SK-N-SH treated with all-trans-retinoic acid at 6 μM for 48 hours (cell line): ENCODE data around the gene AMFR.

Experiments
- ATAC-seq: fragments of 200-7000 bp; cut with Tn5 transposase; 3 replicates; pipeline ENCODE4 v1.9.1; 2020; ENCODE audit warnings: mild to moderate bottlenecking, moderate library complexity
- BACH2 ChIP-seq: fragments of 250-450 bp; sonication (Bioruptor Pico); IDR thresholded peaks from 2 replicates; pipeline ENCODE4 v1.9.0; 2021; ENCODE audit warnings: mild to moderate bottlenecking, borderline replicate concordance
- CREB5 ChIP-seq: fragments of 250-450 bp; sonication (Bioruptor Pico); IDR thresholded peaks from 2 replicates; pipeline ENCODE4 v1.5.1; 2020; ENCODE audit warnings: low read depth, mild to moderate bottlenecking, moderate library complexity
- CSDC2 ChIP-seq: fragments of 250-450 bp; sonication (Bioruptor Pico); IDR thresholded peaks from 2 replicates; pipeline ENCODE4 v1.5.0; 2020; ENCODE audit warnings: mild to moderate bottlenecking, moderate library complexity
- CSRNP3 ChIP-seq: fragments of 250-450 bp; sonication (Bioruptor Pico); IDR thresholded peaks from 2 replicates; pipeline ENCODE4 v1.5.1; 2021; ENCODE audit warnings: mild to moderate bottlenecking, moderate library complexity
- ESRRG ChIP-seq: fragments of 250-450 bp; sonication (Bioruptor Pico); IDR thresholded peaks from 2 replicates; pipeline ENCODE4 v1.6.1; 2021; ENCODE audit warnings: mild to moderate bottlenecking
- GLIS3 ChIP-seq: fragments of 250-450 bp; sonication (Bioruptor Pico); IDR thresholded peaks from 2 replicates; pipeline ENCODE4 v1.5.0; 2020; ENCODE audit warnings: mild to moderate bottlenecking, moderate library complexity
- ISL1 ChIP-seq: fragments of 250-450 bp; sonication (Bioruptor Pico); IDR thresholded peaks from 2 replicates; pipeline ENCODE4 v2.1.2; 2022; ENCODE audit warnings: mild to moderate bottlenecking, moderate library complexity
- OSR1 ChIP-seq: fragments of 250-450 bp; sonication (Bioruptor Pico); IDR thresholded peaks from 2 replicates; pipeline ENCODE4 v1.8.0; 2022; ENCODE audit warnings: moderate library complexity, mild to moderate bottlenecking, inconsistent platforms
- PATZ1 ChIP-seq: fragments of 250-450 bp; sonication (Bioruptor Pico); IDR thresholded peaks from 2 replicates; pipeline ENCODE4 v1.8.0; 2020; ENCODE audit warnings: mild to moderate bottlenecking, moderate library complexity, borderline replicate concordance
- POU6F1 ChIP-seq: fragments of 250-450 bp; sonication (Bioruptor Pico); IDR thresholded peaks from 2 replicates; pipeline ENCODE4 v1.8.0; 2021; ENCODE audit warnings: low read depth, mild to moderate bottlenecking, moderate library complexity, borderline replicate concordance
- PPARA ChIP-seq: fragments of 250-450 bp; sonication (Bioruptor Pico); IDR thresholded peaks from 2 replicates; pipeline ENCODE4 v1.5.0; 2020; ENCODE audit warnings: mild to moderate bottlenecking, borderline replicate concordance
- RARB ChIP-seq: fragments of 250-450 bp; sonication (Bioruptor Pico); IDR thresholded peaks from 2 replicates; pipeline ENCODE4 v1.8.0; 2021; ENCODE audit warnings: mild to moderate bottlenecking, moderate library complexity
- SNAI2 ChIP-seq: fragments of 250-450 bp; sonication (Bioruptor Pico); IDR thresholded peaks from 2 replicates; pipeline ENCODE4 v1.5.0; 2020; ENCODE audit warnings: mild to moderate bottlenecking, moderate library complexity
- TCF4 ChIP-seq: fragments of 250-450 bp; sonication (Bioruptor Pico); IDR thresholded peaks from 2 replicates; pipeline ENCODE4 v1.8.0; 2021; ENCODE audit warnings: mild to moderate bottlenecking, moderate library complexity, borderline replicate concordance
- TOX ChIP-seq: fragments of 250-450 bp; sonication (Bioruptor Pico); IDR thresholded peaks from 2 replicates; pipeline ENCODE4 v1.8.0; 2021; ENCODE audit warnings: mild to moderate bottlenecking, moderate library complexity, borderline replicate concordance
- ZC3H10 ChIP-seq: fragments of 250-450 bp; sonication (Bioruptor Pico); IDR thresholded peaks from 2 replicates; pipeline ENCODE4 v1.5.1; 2021; ENCODE audit warnings: mild to moderate bottlenecking, moderate library complexity
- ZFP3 ChIP-seq: fragments of 250-450 bp; sonication (Bioruptor Pico); IDR thresholded peaks from 2 replicates; pipeline ENCODE4 v1.5.0; 2020; ENCODE audit warnings: mild to moderate bottlenecking, moderate library complexity
- ZNF70 ChIP-seq: fragments of 450-650 bp; formaldehyde crosslinking; IDR thresholded peaks from 2 replicates; pipeline ENCODE4 v1.5.0; 2020; ENCODE audit warnings: mild to moderate bottlenecking, moderate library complexity
- ZNF8 ChIP-seq: fragments of 450-650 bp; formaldehyde crosslinking; IDR thresholded peaks from 2 replicates; pipeline ENCODE4 v1.5.0; 2020; ENCODE audit warnings: mild to moderate bottlenecking, moderate library complexity

AMFR gene

GRCh38 chr16:56367764-56368163 lies 57.6 kb downstream of the AMFR start:
- ATAC-seq = no peak
- TF ChIP-seq POU6F1 (CRISPR knock-in tag) = no peak
- TF ChIP-seq ZFP3 (CRISPR knock-in tag) = no peak
- no peak for TF ChIP-seq GLIS3 (CRISPR knock-in tag)
- no peak for TF ChIP-seq CSDC2
- TF ChIP-seq OSR1 (CRISPR knock-in tag) = no peak
- TF ChIP-seq RARB (CRISPR knock-in tag) = no peak
- no peak for TF ChIP-seq ZNF70 (CRISPR knock-in tag)
- TF ChIP-seq ZNF8 = no peak
- TF ChIP-seq, all 23 proteins: peak for 0

- no peak for TF ChIP-seq ZC3H10 (CRISPR knock-in tag)
- no peak for TF ChIP-seq ZNF8
- TF ChIP-seq CSRNP3 (CRISPR knock-in tag) = no peak
- no peak for TF ChIP-seq PATZ1 (CRISPR knock-in tag)
- TF ChIP-seq, all 23 proteins: peak for 0
- ATAC-seq = no peak
Observed at GRCh38 chr16:56366945-56367344, 58.4 kb downstream of the AMFR start.

- TF ChIP-seq TCF4 (CRISPR knock-in tag) (no peak), ZNF70 (CRISPR knock-in tag) (no peak), ZC3H10 (CRISPR knock-in tag) (no peak), GLIS3 (CRISPR knock-in tag) (no peak)
- ATAC-seq = no peak
Observed at GRCh38 chr16:56365552-56365951, 59.8 kb downstream of the AMFR start.

GRCh38 chr16:56364865-56365264 lies 60.5 kb downstream of the AMFR start:
- no peak for ATAC-seq
- TF ChIP-seq ZNF8 (no peak), BACH2 (CRISPR knock-in tag) (no peak), ISL1 (CRISPR knock-in tag) (no peak), RARB (CRISPR knock-in tag) (no peak), PPARA (no peak), ESRRG (CRISPR knock-in tag) (no peak), GLIS3 (CRISPR knock-in tag) (no peak), ZC3H10 (CRISPR knock-in tag) (no peak), PATZ1 (CRISPR knock-in tag) (no peak), OSR1 (CRISPR knock-in tag) (no peak), CREB5 (no peak), TOX (CRISPR knock-in tag) (no peak), SNAI2 (CRISPR knock-in tag) (no peak)
